Colon (tissue), 2 donors: ENCODE results near the gene ENTHD1.

Experiments
- FAIRE-seq: peaks from 2 replicates; lab custom pipeline; 2012; peaks lifted over from hg19 to GRCh38; lab: Jason Lieb, UNC
- donor health status: control.
- donor health status: control.

The ENTHD1 gene

DNA sequence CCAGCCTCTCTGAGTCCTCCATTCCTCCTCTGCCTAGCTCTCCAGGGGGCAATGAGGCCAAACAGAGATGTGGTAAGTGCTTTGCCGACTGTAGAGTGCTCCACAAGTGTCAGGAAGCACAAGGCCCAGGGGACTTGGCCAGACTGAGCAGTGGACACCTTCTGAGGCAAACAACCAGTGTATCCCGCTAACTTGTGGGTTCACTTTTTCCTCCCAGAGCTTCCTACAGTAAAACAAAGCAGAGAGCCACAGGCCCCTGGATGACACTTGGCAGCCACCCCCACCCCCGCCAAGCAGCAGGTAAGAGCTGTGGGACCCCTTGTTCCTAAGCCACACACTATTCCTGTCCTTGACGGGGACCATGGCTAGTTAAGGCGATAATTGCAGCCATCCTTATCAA is 162.1 kb downstream of the ENTHD1 start:
- no peak for FAIRE-seq

DNA sequence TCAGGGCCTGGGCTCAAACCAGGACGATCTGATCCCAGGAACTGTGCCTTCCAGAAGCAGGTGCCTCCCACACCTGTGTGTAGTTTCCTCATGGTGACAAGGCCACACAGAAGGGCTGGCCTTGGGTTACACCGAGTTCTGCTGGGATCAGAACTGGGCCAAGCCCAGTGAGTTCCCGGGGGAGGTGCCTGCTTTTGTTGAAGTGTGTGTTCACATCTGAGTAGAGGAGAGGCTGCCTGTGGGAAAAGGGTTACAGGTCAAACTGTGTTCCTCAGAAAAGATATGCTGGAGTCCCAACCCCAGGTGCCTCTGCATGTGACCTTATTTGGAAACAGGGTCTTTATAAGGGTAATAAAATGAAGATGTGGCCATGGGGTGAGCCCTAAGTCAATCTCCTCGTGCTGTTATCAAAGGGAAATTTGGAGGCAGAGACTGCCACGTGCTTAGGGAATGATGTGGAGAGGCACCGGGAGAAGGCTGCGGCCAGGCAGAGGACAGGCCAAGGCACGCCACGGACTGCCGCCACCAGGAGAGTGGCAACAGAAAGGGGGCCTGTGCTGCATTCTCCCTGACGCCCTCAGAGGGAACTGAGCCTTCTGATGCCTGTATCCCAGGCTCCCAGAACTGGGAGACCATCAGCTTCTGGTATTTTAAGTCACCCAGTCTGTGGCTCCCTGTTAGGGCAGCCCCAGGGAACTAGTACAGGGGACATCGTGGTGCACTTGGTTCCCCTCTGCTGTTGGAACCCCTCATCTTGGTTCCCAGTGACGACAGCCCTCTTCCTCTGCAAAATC is 164.2 kb downstream of the ENTHD1 start:
- no peak for FAIRE-seq

DNA sequence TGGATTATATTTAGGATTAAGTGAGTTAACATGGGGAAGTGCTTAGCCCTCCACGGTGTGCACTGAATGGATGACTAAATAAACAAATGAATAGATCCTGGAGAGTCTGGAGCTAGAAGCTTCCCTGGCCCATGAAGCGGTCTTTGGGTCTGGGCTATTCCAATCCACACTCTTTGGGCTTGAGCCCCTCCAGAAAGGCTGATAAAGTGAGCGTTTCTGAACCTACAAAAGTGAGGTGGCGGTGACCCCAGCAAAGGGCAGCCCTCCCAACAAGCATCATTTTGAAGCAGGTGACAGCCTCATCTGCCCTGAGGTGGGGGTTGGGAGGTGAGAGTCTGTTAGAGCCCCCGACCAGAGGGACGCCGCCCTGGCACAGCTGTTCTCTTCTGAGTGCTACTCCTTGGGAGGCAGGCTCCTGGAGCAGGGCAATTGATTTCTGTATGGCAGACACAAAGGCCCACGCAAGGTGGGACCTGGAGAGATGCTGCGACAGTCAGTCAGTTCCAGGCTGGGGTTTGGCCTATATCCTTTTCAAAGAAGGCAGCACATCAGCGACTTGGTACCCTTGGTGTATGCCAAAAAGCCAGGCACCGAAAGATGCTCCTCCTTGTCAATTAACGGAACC is 165.2 kb downstream of the ENTHD1 start:
- FAIRE-seq, result no peak

DNA sequence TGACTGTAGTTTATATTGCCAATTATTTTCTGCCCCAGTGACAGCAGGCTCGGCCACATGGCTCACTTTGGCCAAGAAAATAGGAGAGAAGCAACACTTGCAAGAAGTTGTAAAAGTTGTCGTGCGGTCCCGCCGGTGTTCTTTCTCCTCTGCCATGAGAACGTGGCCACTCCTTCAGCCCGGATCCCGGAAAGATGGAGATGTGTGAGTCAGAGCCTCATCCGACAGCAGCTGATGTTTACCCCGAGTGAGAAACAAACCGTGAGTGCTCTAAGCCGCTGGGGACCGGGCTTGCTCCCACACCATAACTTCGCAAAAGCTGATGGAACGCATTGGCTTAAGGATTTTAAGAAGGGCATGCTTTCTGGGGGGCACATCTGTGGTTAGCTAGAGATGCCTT is 166.0 kb downstream of the ENTHD1 start:
- no peak for FAIRE-seq

DNA sequence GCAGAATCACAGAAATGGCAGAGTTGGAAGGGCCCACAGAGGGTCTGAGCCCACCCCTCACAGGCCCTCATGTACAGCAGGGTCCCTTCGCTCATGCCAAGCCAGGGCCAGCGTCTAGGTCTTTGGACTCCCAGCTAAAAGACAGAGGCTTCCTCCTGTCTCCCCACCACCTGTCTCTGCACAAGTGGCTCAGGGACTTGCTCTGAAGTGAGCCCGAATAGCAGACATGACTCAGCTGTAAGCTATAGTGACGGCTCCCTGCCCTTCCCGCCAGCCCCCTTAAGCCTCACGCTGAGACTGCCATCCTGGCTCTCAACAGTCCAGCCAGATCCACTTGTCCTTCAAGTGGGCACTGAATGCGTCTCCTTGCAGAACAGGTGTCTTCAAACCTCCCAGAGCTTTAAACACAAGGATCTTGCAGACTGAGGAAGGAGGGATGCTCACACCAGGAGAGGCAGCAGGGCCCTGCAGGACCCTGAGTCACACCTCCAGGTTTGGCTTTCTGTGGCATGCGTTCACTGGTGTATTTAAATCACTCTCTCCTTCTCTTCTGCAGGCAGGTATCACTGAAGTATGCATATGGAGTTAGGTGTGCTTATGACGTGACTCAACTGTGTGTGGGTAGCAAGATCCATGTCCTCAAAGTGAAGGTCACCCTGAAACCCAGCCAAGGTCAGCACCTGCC is 168.1 kb downstream of the ENTHD1 start:
- no peak for FAIRE-seq

DNA sequence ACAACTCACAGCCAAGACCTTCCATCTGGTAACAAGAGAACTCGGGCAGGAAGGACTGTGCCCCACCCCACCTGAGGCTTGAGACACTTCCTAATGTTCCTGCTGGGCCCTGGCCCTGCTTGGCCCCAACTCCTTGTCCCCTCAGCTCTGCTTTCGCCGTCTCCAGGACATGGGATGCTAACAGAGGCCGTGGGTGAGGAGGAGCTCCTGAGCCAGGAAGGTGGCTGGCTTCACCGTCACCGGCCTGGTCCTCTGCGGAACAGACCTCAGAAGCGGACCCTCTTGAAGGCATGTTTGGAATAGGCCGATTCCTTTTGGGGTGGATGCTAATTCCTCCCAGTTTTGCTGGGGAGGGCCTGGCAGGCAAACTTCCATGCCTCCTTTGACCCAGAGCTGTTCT is 168.7 kb downstream of the ENTHD1 start:
- FAIRE-seq, result no peak

DNA sequence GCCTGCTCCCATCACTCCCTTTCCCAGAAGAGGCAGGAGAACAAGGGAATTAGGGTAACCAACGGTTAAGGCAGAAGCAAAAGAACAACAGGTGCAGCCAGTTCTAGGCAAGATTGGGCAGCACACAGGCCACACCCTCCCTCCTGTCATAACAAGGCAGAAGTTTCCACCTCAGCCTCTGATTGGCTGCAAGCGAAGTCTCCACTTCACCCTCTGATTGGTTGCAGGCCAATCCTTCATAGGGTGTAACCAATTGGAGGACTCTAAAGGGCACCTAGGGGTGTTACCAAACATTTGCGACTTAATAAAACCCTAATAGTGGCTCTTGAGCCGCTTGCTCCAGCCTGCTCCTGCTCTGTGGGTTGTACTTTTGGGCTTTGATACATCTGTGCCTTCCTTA is 169.2 kb downstream of the ENTHD1 start:
- FAIRE-seq, result no peak

DNA sequence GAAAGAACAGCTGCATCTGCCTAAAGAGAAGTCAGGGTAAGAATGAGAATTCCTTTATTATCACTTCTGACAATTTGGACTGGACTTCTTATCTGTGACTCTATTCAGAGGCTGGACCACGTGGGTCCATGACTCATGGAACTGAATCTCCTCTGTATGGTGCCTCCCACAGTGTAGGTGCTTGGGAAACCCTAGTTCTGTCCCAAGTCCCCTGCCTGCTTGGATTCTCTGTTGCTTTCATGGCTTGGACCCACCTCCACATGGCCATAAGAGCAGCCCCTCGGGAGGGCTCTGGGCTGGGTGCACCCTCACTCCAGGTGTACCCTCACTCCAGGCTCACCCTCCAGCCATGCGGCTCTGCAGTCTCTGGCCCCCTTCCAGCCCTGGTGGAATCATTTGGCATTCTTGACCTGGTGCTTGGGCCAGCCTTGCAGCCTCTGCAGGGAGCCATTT is 169.6 kb downstream of the ENTHD1 start:
- no peak for FAIRE-seq

DNA sequence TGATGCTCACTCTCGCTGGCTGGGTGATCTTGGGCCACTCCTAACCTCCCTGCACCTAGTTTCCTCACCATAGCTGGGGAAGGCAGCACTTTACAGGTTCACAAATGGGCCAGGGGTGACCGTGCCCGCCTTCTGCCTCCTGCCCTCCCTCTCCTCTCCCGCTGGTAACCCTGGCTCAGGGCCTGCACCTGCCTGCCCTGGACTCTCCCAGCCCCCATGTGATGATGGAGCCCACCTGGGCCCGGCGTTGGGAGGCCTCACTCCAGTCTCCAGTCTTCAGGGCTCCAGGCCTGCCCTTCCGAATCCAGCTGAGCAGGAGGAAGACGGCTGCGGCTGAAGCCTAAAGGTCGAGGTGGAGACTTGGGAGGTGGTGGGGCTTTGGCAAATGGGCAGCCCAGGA is 170.1 kb downstream of the ENTHD1 start:
- no peak for FAIRE-seq

DNA sequence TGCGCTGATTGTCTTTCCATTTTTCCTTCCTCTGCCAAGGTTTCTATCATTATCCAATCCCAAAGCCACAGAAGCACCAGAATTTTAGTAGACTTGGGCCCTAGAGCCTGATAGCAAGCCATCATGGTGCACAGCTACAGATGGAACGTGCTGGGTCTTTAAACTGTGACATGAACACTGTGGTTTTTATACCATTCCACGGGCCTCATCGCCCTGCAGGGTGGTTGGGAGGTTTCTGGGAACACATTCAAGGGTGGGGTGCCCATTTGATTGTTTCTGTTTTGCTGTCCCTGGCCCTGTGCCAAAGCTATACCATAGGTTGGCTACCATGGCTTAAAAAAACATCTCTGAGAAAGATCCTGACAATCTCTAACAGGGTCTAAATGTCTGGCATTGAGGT is 171.1 kb downstream of the ENTHD1 start:
- FAIRE-seq, result no peak

DNA sequence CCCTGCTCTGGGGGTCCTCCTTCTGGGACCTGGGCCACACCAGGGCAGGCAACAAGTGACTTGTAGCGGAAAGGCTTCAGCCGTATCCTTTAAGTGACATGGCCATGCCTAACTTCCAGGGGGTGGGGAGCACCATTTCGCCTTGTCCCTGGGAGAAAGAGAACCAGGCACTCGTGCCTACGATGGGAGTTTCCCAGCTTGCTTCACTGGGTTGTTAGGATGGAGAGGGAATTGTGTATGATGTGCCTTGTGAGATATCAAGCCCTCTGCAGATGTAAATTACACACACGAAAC is 171.6 kb downstream of the ENTHD1 start:
- FAIRE-seq, result no peak

DNA sequence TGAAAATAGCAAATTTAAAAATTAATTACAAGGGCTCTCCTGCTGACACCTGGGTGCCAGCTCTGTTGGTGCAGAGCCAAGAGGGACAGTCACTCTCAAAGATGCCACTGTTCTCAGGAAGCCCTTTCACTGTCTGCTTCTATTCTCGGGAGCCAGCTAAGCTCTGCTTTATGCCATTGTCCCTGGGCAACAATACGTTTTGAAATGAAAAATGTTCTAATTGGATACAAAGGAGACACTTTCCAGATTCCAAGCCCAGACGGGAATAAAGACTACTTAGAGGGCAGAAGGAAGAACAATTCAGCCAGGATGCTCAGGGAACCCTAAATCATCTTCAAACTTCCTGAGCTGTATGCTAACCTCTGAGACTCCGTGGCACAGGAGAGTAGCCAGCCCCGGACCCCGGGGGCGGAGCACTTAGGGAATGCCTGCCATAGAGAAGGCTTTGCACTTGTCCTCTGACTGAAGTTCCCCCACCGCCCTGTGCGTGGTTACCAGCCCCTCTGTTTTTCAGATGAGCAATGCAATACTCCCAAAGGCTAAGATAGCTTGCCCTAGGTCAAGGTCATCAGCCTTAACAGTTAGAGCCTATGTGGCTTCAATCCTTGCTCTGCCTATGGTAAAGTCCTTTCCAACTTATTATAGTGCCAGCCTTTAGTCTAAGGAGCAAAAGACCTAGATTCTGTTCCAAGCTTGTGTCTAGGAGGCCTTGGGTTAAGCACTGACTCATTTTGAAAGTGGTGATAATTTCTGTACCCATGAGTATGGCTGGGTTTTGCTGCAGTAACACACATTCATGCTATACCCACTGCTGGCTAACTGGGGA is 172.1 kb downstream of the ENTHD1 start:
- FAIRE-seq, result no peak

DNA sequence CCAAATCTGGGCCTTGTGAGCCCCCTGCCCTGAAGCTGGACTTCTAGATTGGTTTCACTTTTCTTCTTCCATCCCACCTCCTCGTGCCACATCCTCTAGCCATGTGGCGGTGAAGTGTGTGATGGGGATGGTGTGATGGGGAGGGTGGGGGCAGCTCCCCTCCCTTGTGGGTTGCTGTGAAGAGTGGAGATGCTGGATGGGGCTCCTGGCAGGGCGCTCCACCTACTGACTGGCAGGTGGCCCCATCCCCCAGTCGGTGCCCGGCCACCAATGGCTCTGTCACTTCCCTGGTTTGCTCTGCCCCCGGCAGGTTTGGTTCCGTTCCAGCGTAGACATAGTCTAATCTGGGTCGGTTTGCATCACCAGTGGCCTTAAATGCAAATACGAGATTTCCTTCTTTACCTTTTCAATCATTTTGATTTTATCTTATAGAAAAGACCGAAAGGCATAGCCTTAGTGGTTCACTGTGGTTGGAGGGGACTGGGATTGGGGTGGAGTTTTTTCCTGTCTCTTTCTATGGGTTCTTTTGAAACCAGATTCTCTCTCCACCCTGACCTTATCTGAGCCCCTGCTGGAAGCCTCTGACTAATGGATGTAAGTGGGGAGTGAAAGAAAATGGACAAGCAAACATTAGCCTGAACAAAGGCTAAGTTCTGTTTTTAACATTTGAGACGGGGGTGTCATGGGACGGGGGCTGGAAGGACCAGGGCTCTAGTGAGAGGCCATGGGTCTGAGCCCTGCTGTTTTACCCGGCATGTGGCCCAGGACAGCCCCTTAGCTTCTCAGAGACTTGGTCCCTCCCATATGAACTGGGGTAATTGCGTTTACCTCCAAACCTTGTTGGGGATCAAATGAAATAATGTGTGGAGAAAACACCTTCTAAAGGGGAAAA is 173.8 kb downstream of the ENTHD1 start:
- no peak for FAIRE-seq

DNA sequence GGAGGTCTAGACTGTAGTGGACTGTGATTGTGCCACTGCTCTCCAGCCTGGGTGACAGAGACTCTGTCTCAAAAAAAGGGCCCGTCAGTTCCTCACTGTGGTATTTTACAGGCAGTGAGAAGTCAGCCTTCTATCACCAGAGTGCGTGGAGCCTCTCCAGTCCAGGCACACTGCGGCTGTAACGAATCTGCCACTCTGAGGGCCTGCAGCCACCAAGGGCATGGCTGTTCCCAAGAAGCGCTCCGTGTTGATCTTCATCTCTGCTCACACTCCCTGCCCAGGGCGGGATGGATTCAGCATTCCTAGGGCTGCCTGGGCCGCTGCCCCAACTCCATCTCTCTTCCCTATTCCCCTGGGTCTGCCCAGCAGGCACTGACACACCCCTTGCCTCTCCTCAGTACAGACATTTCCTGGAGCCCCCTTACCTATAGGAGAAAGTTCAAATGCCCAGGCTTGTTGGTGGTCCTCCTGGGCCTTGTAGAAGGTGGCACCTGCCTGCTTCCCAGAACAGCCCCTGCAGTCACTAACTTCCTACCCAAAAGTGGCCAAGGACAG is 174.6 kb downstream of the ENTHD1 start:
- FAIRE-seq, result no peak

DNA sequence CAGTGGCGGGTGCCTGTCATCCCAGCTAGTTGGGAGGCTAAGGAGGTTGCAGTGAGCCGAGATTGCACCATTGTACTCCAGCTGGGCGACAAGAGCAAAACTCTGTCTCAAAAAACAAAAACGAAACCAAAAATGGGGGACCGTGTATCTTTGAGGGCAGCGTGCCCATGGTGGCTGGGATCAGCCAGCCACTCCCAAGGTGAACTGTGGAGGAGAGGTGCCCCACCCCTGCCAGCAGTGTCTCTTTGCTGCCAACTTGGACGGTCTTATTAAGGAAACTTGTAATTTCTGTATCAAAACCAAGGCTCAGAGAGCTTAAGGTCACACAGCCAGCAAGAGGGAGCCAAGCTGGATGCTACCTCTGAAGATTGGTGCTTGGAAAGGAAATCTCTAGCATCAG is 175.4 kb downstream of the ENTHD1 start:
- no peak for FAIRE-seq

DNA sequence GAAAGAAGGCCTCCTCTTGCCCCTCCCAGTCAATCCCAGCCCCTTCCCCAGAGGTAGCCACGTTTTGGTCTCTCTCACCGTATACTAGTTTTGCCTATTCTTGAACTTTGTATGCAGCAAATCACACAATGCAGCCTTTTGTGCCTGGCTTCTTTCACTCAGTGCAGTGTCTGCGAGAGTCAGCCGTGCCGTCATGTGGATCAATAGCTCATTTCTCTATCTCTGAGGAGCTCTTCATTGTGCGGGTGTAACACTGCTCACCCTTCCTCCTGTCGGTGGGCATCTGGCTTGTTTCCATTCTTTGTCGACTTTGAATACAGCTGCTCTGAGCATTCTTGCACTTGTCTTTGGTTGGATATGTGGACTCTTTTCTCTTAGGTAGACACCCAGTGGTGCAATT is 176.5 kb downstream of the ENTHD1 start:
- FAIRE-seq, result no peak

DNA sequence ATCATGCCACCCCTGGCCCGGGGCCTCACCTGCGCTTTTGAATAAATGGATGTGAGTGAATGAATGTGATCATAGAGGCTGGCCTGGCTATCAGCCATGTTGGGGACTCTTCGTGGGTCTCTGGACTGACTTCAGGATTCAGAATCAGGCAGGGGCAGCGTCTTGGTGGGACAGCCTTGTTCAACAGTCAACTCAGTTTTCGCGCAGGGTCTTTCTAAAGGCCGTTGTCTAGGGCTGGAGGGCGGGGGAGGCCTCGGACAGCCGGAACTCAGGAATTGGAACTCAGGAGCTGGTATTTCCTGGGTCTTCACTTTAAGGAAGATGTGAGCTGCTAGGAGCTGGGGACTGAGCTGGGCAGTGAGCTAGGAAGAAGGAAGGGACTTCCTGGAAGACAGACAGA is 177.0 kb downstream of the ENTHD1 start:
- FAIRE-seq, result no peak

DNA sequence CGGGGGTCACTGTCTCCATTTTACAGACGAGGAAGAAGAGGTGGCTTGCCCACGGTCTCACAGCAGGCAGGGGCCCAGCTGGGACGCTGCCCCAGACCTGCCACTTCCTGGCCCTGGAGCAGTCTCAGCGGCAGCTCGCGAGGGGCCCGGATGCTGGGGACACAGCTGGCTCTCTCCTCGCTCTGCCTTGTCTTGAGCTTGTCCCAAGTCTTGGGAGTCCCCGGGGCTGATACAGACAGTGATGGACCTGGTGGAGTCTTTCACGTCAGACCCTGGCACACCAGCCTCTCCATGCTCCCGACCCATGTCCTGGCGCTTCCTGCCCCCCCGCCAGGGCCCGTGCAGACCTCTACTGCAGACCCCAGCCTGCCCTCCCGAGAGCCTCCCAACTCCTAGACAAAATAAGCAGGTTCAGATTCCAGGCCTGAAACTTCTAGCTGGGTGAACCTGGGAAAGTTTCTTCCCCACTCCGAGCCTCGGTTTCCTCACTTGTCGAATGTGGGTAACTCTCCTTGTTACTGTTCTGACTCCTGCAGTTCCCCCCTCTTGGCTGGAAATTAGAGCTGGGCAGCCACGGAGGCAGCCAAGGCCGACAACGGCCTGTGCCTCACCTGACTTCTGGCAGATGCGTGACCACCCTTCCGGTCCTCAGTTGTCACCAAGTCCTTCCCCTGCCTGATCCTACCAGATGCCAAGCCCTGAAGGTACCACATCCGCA is 177.6 kb downstream of the ENTHD1 start:
- no peak for FAIRE-seq

DNA sequence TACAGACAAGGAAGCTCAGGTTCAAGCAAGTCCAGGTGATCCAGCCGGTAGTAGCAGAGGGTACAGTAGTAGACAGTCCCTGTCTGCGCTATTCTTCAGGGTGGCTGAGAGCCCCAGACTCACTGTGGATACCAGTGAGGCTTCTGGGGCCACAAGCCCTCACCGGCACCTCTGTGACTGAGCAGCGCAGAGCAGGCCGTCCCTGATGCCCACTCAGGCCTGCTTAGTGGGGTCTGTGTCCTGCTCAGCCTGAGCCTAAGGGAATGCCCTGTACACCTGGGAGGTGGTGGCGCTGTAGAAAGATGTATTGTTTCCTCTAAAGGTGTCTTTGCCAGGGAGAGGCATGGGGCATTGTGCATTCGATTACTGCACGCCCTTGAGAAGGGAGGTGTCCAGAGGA is 179.2 kb downstream of the ENTHD1 start:
- no peak for FAIRE-seq

DNA sequence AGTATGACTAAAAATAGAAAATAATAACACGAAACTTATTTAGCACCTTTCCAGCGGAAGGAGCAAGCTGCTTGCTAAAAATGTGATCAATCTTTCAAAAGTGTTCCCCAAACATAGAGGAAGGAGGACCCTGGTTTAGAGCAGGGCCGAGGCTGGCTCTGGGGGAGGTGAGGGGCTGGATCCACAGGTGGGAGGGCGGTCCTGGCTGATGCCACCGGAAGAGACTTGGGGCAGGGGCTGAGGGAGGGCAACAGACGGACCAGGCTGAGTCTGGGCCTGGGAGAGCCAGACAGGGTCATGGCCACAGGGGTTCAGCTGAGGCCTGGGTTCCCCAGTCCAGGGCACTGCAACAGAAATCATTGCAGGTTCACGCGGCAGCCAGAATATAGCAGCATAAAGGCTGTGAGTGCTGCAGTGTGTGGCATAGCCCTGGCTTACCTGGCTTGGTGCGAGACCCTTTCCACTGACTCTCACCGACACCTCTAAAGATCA is 179.7 kb downstream of the ENTHD1 start:
- no peak for FAIRE-seq
